Measurements from ENCODE around the gene AK9.

DNA sequence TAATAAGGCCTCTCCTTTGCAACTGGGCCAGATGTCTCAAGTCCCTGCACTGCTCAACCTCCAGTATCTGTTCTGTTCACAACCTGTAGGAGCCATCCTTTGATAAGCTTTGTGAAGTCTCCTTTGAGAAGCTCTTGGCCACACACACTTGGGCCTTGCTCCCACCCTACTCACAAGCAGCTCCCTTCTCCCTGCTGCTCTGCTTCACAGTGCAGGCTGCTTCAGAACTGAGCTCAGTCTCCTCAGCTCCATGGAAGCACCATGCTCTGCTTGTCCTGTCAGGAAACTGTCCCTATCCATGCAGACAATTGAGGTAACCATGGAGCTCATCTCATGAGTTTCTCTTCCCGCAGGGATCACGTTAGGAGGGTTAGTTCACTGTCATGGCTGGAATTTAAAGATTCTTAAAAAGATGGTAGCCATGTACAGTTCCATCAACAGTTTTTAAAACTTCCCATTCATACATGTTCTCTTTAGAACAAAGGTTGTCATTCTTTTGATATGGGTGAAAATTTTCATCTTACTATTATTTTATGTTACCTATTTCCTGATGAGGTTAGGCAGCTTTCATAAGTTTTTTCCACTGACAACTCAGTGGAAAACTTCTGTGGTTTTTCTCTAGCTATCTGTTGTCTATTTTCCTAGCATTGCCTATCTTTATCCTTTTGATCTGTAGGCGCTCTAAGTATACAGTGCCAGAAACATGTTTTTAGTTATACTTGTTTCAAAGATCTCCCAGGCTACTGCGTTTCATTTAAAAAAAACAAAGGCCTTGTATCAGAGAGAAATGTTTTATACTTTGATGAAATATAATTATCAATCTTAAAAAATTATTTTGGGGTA is 62.6 kb downstream of the AK9 start:
- no peak for TF ChIP-seq GATA2 (IDR thresholded peaks at IDR 0.05; ENCODE audit: low read depth, low read length)
- TF ChIP-seq GATA3 (IDR thresholded peaks at IDR 0.05; ENCODE audit: low read depth, low read length): no peak
